Lower lobe of right lung (tissue), 2 donors: ENCODE measurements around the gene FAM117A. TPM values are rescaled to one million over a fixed set of nuclear protein-coding genes. Genes with fewer than 3 reads are reported as not detected.

Experiments
- ATAC-seq, 2 donors: fragments of 200-7000 bp; cut with Tn5 transposase; one replicate each; pipeline ENCODE4 v1.9.1; 2020 to 2022; ENCODE audit warnings: mild to moderate bottlenecking in 2 of 2, moderate library complexity in 2 of 2
- DNase-seq: peaks from one replicate; pipeline ENCODE4 v3.0.0-alpha.2; 2020
- H3K27ac ChIP-seq: fragments of 200-600 bp; one replicate; pipeline ENCODE4 v1.8.0; 2022
- H3K27me3 ChIP-seq: fragments of 200-600 bp; one replicate; pipeline ENCODE4 v1.8.0; 2022; ENCODE audit warnings: low read depth
- H3K36me3 ChIP-seq: fragments of 200-600 bp; one replicate; pipeline ENCODE4 v1.8.0; 2022; ENCODE audit warnings: mild to moderate bottlenecking
- H3K4me1 ChIP-seq: fragments of 200-600 bp; one replicate; pipeline ENCODE4 v1.8.0; 2022
- H3K4me3 ChIP-seq: fragments of 200-600 bp; one replicate; pipeline ENCODE4 v1.8.0; 2022; ENCODE audit warnings: mild to moderate bottlenecking
- H3K9me3 ChIP-seq: fragments of 200-600 bp; one replicate; pipeline ENCODE4 v1.8.0; 2022
- CTCF ChIP-seq: fragments of 200-600 bp; IDR thresholded peaks from one replicate; pipeline ENCODE4 v1.8.0; 2022; ENCODE audit warnings: antibody characterized with exemption, mild to moderate bottlenecking
- intact Hi-C: fragments of 100-400 bp; cut with DNase I; formaldehyde crosslinking; loops from one replicate; pipeline ENCODE4 v1.11.0; 2022
- total RNA-seq: library from RNA; stranded (reverse); fragmentation: NEBNext Ultra II Directional; extraction: Animal tissue kit (Norgen Biotek cat#: 25700); gene quantifications from one replicate; pipeline ENCODE4 v1.2.1, GENCODE V29; 2021
- donor health status: DM: no; HTN: yes; CAD: no; lungs with severe emphysema.

Gene FAM117A
- total RNA-seq, 1 donor from 2014 or later = 16.4 TPM

GRCh38 chr17:49745175-49746139, 18.5 kb downstream of the FAM117A start:
- ATAC-seq = no peak
- intact Hi-C loops = no loop called here
- peaks cover 27% of the 10 kb centered on the region for H3K4me1 ChIP-seq

GRCh38 chr17:49742166-49742638, 21.7 kb downstream of the FAM117A start:
- H3K27ac ChIP-seq = peak overlapping the region; percentile 77
- peak in 1 of 2 donors; percentile 23 for ATAC-seq
- no peak overlapping the region for H3K4me3 ChIP-seq
- H3K9me3 ChIP-seq = no peaks in the 10 kb centered on the region
- peaks cover 52% of the 10 kb centered on the region for H3K4me1 ChIP-seq
- H3K27me3 ChIP-seq = no peaks in the 10 kb centered on the region
- no peak for TF ChIP-seq CTCF
- no peak for DNase-seq
- intact Hi-C loops = no loop called here
- H3K36me3 ChIP-seq = no peaks in the 10 kb centered on the region

More at GRCh38 chr17:49745175-49746139, 18.5 kb downstream of the FAM117A start:
- no peak overlapping the region for H3K27ac ChIP-seq
- H3K27me3 ChIP-seq = no peaks in the 10 kb centered on the region
- no peak for DNase-seq
- no peaks in the 10 kb centered on the region for H3K36me3 ChIP-seq
- no peak overlapping the region for H3K4me3 ChIP-seq
- no peaks in the 10 kb centered on the region for H3K9me3 ChIP-seq
- no peak for TF ChIP-seq CTCF

GRCh38 chr17:49741692-49742076, 22.2 kb downstream of the FAM117A start:
- intact Hi-C loops = no loop called here
- no peak for TF ChIP-seq CTCF
- H3K4me3 ChIP-seq = no peak overlapping the region
- H3K36me3 ChIP-seq = no peaks in the 10 kb centered on the region
- no peaks in the 10 kb centered on the region for H3K9me3 ChIP-seq
- H3K4me1 ChIP-seq = peaks cover 52% of the 10 kb centered on the region
- peak overlapping the region; percentile 77 for H3K27ac ChIP-seq
- no peak for DNase-seq
- H3K27me3 ChIP-seq = no peaks in the 10 kb centered on the region
- no peak for ATAC-seq

- TF ChIP-seq CTCF = no peak
- H3K4me3 ChIP-seq = no peak overlapping the region
- no peak for ATAC-seq
- peaks cover 52% of the 10 kb centered on the region for H3K4me1 ChIP-seq
- no peaks in the 10 kb centered on the region for H3K36me3 ChIP-seq
- DNase-seq = no peak
- intact Hi-C loops = no loop called here
- peak overlapping the region; percentile 77 for H3K27ac ChIP-seq
- no peaks in the 10 kb centered on the region for H3K27me3 ChIP-seq
- no peaks in the 10 kb centered on the region for H3K9me3 ChIP-seq
Observed at GRCh38 chr17:49741009-49741691, 22.8 kb downstream of the FAM117A start.

GRCh38 chr17:49739641-49740271, 24.2 kb downstream of the FAM117A start:
- Histone ChIP-seq H3K4me3 (peak overlapping the region; percentile 9), H3K4me1 (peaks cover 52% of the 10 kb centered on the region), H3K36me3 (no peaks in the 10 kb centered on the region), H3K9me3 (no peaks in the 10 kb centered on the region), H3K27ac (peak overlapping the region; percentile 77), H3K27me3 (no peaks in the 10 kb centered on the region)
- intact Hi-C loops = no loop called here
- ATAC-seq (peak; percentile 83 to 90), DNase-seq (peak; percentile 87)
- TF ChIP-seq CTCF = no peak
